ENCODE results near the gene IL17A.

- TF ChIP-seq EGR1 (IDR thresholded peaks at IDR 0.05): no peak
- TF ChIP-seq CREB1 (IDR thresholded peaks at IDR 0.05; ENCODE audit: low read depth): no peak
- no peak for TF ChIP-seq REST (IDR thresholded peaks at IDR 0.05; ENCODE audit: low read depth)
- no peak for TF ChIP-seq FOXM1 (IDR thresholded peaks at IDR 0.05; ENCODE audit: borderline replicate concordance, low read depth)
- no peak for TF ChIP-seq RAD21 (IDR thresholded peaks at IDR 0.05; ENCODE audit: low read depth)
- no peak for TF ChIP-seq EP300 (IDR thresholded peaks at IDR 0.05; ENCODE audit: borderline replicate concordance)
- TF ChIP-seq MAX (IDR thresholded peaks at IDR 0.05): no peak
- TF ChIP-seq YY1 (IDR thresholded peaks at IDR 0.05; ENCODE audit: low read depth): no peak
- TF ChIP-seq TEAD4 (IDR thresholded peaks at IDR 0.05): no peak
- no peak for TF ChIP-seq TAF1 (IDR thresholded peaks at IDR 0.05; ENCODE audit: low read depth)
- TF ChIP-seq CEBPB (IDR thresholded peaks at IDR 0.05): no peak
- TF ChIP-seq, protein P1, sequence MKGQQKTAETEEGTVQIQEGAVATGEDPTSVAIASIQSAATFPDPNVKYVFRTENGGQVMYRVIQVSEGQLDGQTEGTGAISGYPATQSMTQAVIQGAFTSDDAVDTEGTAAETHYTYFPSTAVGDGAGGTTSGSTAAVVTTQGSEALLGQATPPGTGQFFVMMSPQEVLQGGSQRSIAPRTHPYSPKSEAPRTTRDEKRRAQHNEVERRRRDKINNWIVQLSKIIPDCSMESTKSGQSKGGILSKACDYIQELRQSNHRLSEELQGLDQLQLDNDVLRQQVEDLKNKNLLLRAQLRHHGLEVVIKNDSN (IDR thresholded peaks at IDR 0.05): no peak
- no peak for TF ChIP-seq NFIC (IDR thresholded peaks at IDR 0.05)
- TF ChIP-seq ZBTB7A (IDR thresholded peaks at IDR 0.05; ENCODE audit: low read depth): no peak
These were observed 30.2 kb upstream of the IL17A start for GRCh38 chr6:52155791-52156576.

All from Ishikawa (cell line).